Nephron (organoid): ENCODE measurements around the gene DTNB.

Experiments used
- H3K27ac Mint-ChIP-seq, 3 experiments: 2 replicates each; pipeline ENCODE4 v1.8.0; 2020; ENCODE audit warnings: mixed read lengths in 3 of 3, mild to moderate bottlenecking in 2 of 3, moderate library complexity in 1 of 3
- H3K27me3 Mint-ChIP-seq: 2 replicates; pipeline ENCODE4 v1.8.0; 2021; ENCODE audit warnings: low read depth, mild to moderate bottlenecking, moderate library complexity, mixed read lengths
- H3K36me3 Mint-ChIP-seq: 2 replicates; pipeline ENCODE4 v1.8.0; 2020; ENCODE audit warnings: low read depth, mixed read lengths
- H3K4me1 Mint-ChIP-seq: 2 replicates; pipeline ENCODE4 v1.8.0; 2020; ENCODE audit warnings: mixed read lengths
- H3K4me3 Mint-ChIP-seq, 3 experiments: 2 replicates each; pipeline ENCODE4 v1.8.0; 2020; ENCODE audit warnings: mild to moderate bottlenecking in 3 of 3, mixed read lengths in 3 of 3, moderate library complexity in 2 of 3
- H3K9me3 Mint-ChIP-seq: 2 replicates; pipeline ENCODE4 v1.8.0; 2020; ENCODE audit warnings: mixed read lengths
- TF ChIP-seq, protein P1 (sequence below), 3 experiments: fragments of 200-600 bp; sonication (generic); IDR thresholded peaks; one replicate each; pipeline ENCODE4 v1.5.0; 2021; ENCODE audit warnings: antibody characterized with exemption in 3 of 3; ENCODE audit not compliant: unreplicated experiment in 3 of 3

DTNB gene

DNA sequence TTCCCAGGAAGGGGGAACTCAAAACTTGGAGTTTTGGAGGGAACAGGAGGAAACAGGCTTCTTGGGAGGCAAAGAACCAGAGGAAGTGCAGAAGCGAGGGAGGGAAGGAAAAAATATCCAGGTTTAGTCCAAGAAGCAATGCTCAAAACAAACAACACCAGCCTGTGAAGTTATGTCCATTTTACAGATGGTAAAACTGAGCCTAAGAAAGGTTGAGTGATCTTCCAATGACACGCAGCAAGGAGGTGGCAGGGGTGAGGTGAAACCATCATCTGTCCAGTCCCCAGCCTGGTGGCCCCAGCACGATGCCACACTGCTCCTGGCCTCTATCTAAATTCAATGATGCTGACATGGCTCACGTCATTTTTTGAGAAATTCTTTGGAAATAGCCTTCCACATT lies 342.4 kb downstream of the DTNB start:
- Mint-ChIP-seq H3K4me1 (peaks cover 55% of the 10 kb centered on the region), H3K27ac (peak overlapping the region in 2 of 3 experiments; percentile 11), H3K9me3 (peaks cover 12% of the 10 kb centered on the region)

GRCh38 chr2:25330273-25330672 lies 343.1 kb downstream of the DTNB start:
- Mint-ChIP-seq H3K36me3 (peaks cover 30% of the 10 kb centered on the region), H3K9me3 (peaks cover 17% of the 10 kb centered on the region), H3K27ac (no peak overlapping the region), H3K4me1 (peaks cover 49% of the 10 kb centered on the region), H3K4me3 (no peak overlapping the region), H3K27me3 (no peaks in the 10 kb centered on the region)
- TF ChIP-seq, protein P1, sequence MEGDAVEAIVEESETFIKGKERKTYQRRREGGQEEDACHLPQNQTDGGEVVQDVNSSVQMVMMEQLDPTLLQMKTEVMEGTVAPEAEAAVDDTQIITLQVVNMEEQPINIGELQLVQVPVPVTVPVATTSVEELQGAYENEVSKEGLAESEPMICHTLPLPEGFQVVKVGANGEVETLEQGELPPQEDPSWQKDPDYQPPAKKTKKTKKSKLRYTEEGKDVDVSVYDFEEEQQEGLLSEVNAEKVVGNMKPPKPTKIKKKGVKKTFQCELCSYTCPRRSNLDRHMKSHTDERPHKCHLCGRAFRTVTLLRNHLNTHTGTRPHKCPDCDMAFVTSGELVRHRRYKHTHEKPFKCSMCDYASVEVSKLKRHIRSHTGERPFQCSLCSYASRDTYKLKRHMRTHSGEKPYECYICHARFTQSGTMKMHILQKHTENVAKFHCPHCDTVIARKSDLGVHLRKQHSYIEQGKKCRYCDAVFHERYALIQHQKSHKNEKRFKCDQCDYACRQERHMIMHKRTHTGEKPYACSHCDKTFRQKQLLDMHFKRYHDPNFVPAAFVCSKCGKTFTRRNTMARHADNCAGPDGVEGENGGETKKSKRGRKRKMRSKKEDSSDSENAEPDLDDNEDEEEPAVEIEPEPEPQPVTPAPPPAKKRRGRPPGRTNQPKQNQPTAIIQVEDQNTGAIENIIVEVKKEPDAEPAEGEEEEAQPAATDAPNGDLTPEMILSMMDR (IDR thresholded peaks at IDR 0.05; ENCODE audit: unreplicated experiment in 3 of 3), result no peak

More for the DNA sequence above, 342.4 kb downstream of the DTNB start:
- no peak overlapping the region for H3K4me3 Mint-ChIP-seq
- peaks cover 25% of the 10 kb centered on the region for H3K36me3 Mint-ChIP-seq
- H3K27me3 Mint-ChIP-seq, result no peaks in the 10 kb centered on the region
- TF ChIP-seq, protein P1 (IDR thresholded peaks at IDR 0.05; ENCODE audit: unreplicated experiment in 3 of 3), result no peak

DNA sequence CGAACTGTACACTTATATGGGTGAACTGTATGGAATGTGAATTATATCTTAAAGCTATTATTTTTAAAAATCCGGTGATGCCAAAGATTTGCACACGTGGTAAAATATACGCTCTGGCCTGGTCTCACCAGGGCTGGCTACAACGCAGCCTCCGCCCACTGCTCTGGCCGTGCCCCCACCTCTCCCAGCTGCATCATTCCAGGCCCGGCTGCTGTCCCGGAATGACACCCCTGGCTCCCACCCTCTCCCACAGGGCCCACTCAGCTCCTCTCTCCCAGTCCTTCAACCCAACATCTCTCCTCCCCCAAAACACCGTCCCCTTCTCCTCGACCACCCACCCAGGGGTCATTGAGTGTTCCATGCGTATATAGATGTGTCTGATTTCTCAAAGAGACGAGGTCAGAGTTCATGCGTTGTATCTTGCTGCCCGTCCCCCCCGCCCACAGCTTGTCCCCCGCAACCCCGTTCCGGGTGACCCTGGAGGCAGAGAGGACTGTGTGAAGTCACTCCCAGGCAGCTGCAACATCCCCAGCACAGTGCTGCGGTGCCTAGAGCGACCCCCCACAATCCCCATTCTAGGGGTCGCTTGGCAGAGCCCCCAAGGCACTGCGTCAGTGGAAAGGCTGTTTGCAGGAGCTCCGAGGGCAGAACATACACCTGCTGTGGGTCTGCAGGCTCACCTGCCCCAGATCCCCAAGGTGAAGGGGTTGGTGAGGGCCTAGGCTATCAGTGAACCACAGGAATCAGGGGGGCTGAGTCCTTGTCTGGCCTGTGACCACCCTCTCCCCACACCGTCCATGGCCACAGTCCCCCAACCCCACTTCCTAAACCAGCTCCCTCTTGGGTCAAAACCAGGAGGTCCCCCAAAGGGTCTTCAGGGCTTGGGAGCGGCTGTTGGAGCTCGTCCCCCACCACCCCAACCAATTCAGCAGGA lies 345.0 kb downstream of the DTNB start:
- H3K4me1 Mint-ChIP-seq, result peaks cover 48% of the 10 kb centered on the region
- TF ChIP-seq, protein P1 (IDR thresholded peaks at IDR 0.05; ENCODE audit: unreplicated experiment in 3 of 3), result no peak

More for the DNA sequence above, 345.0 kb downstream of the DTNB start:
- Mint-ChIP-seq H3K27ac (no peak overlapping the region), H3K4me3 (no peak overlapping the region), H3K9me3 (peaks cover 17% of the 10 kb centered on the region), H3K36me3 (peaks cover 30% of the 10 kb centered on the region), H3K27me3 (no peaks in the 10 kb centered on the region)
